GM10266 (cell line): ENCODE results near the gene DCAF15.

Experiments used
- DNase-seq: peaks from one replicate; pipeline ENCODE4 v3.0.0; 2012; ENCODE audit errors: extremely low spot score
- CTCF ChIP-seq: IDR thresholded peaks from 2 replicates; pipeline ENCODE4 v1.5.1; 2012; ENCODE audit warnings: mild to moderate bottlenecking, low read depth; ENCODE audit not compliant: control insufficient read depth, insufficient read depth; ENCODE audit errors: missing control alignments

Gene DCAF15

GRCh38 chr19:13923194-13923987 is 28.9 kb upstream of the DCAF15 start:
- no peak for TF ChIP-seq CTCF
- DNase-seq = no peak

DNA sequence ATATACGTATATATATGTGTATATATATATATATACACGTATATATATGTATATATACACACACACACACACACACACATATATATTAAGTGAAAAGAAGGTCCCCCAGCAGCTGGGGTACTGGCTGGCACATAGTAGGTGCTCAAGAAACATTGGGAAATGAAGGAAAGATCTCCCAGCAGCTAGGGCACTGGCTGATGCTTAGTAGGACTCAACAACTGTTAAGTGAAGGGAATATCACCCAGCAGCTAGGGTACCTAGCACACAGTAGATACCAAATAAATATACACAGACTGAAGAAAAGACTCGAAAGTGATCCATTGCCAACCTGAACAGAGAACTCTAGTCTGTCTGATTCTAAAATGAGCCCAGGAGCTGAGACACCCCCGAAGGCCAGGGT is 26.3 kb upstream of the DCAF15 start:
- DNase-seq = no peak
- TF ChIP-seq CTCF = no peak

DNA sequence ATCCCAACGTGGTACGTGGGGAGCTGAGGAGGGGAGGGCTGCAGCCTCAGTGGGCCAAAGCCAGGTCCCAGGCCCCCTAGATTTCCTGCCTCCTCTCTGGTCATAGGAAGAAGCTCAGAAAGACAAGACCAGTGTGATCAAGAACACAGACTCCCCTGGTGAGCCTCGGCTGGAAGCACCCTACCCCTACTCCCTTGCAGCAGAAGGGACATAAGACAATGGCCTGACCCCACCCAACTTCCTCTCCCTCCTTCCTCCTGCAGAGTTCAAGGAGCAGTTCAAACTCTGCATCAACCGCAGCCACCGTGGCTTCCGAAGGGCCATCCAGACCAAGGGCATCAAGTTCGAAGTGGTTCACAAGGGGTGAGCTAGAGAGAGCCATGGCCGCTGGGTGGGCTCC is 25.6 kb upstream of the DCAF15 start:
- DNase-seq = no peak
- no peak for TF ChIP-seq CTCF

DNA sequence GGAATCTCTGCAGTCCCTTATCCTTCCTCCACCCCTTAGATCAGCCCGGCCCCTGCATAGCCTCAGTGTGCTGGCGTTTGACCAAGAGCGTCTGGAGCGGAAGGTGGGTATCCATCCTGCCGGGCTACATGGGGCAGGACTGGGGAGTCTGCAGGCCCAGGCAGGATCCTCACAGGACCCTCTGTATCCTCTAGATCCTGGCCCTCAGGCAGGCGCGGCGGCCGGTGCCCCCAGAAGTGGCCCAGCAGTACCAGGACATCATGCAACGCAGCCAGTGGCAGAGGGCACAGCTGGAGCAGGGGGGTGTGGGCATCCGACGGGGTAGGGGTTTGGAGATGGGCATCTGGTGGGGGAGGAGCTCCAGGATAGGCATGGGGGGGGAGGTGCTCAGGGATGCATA is 23.0 kb upstream of the DCAF15 start:
- no peak for TF ChIP-seq CTCF
- no peak for DNase-seq

- TF ChIP-seq CTCF = no peak
- DNase-seq = no peak
Measured at GRCh38 chr19:13929956-13930355, 22.4 kb upstream of the DCAF15 start.

GRCh38 chr19:13930402-13930801 is 21.9 kb upstream of the DCAF15 start:
- TF ChIP-seq CTCF = no peak
- no peak for DNase-seq

DNA sequence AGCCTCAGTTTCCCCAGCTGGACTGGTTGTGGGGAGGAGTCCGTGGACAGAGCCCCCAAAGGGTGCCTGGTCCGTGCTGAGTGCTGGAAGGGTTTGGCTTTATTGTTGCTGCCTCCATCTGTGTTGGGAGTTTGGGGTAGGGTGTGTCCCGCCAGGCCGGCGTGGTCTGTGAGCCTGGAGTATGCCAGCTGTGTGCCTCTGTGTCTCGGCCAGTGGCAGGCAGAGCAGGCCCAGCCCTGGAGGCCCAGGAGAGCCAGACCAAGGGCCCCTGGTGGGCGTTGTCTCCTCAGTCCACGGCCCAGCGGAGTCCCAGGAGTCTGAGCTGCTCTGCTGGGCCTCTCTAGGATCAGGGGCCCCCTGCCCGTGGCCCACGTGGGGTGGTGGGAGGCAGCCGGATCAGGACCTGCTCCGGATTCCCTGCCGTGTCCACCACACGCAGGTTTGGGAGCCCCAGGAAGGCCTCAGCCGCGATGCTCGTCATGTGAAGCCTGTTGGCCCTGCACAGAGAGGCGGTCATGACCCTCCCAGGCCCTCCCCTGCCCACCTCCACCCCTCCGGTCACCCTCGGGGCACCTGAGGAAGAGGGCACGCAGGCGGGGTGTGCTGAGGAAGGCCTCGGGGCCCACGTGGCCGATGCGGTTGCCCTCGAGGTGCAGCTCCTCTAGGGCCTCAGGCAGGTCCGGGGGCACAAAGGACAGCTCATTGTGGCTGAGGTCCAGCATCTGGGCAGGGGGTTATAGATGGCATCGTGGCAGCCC is 20.7 kb upstream of the DCAF15 start:
- TF ChIP-seq CTCF = no peak
- no peak for DNase-seq
